Stimulated activated CD4-positive, alpha-beta T cell treated with anti-CD3 and anti-CD28 coated beads, Interleukin-1b, Interleukin-23, amount 100 ng/mL, for 24 hours (primary cell): ENCODE measurements around the gene ITGB6.
"Not testable (repeated sequence)": the region's sequence is repeated elsewhere in the genome, so short reads cannot be mapped to it uniquely, and the experiment has no call there.

Experiments
- DNase-seq, 4 experiments: peaks; one replicate each; pipeline ENCODE4 v3.0.0-alpha.2; 2020; ENCODE audit warnings: low read depth in 4 of 4, low spot score in 1 of 4

Gene ITGB6

GRCh38 chr2:160141912-160142311, 58.2 kb downstream of the ITGB6 start:
- no peak for DNase-seq

GRCh38 chr2:160141419-160141818, 58.7 kb downstream of the ITGB6 start:
- no peak for DNase-seq

- DNase-seq, result no peak
Observed at GRCh38 chr2:160140471-160140870, 59.6 kb downstream of the ITGB6 start.

GRCh38 chr2:160139991-160140390, 60.1 kb downstream of the ITGB6 start:
- no peak for DNase-seq

GRCh38 chr2:160139350-160139749, 60.7 kb downstream of the ITGB6 start:
- DNase-seq, result no peak

- DNase-seq, result no peak
Observed at GRCh38 chr2:160138406-160138805, 61.7 kb downstream of the ITGB6 start.

- DNase-seq, result no peak
Observed at GRCh38 chr2:160137464-160137863, 62.6 kb downstream of the ITGB6 start.

GRCh38 chr2:160132761-160133160, 67.3 kb downstream of the ITGB6 start:
- DNase-seq, result no peak

GRCh38 chr2:160126756-160127155, 73.3 kb downstream of the ITGB6 start:
- DNase-seq, result no peak

- no peak for DNase-seq
Observed at GRCh38 chr2:160126315-160126714, 73.8 kb downstream of the ITGB6 start.

- no peak for DNase-seq
Observed at GRCh38 chr2:160125828-160126227, 74.2 kb downstream of the ITGB6 start.

GRCh38 chr2:160125366-160125765, 74.7 kb downstream of the ITGB6 start:
- no peak for DNase-seq

- DNase-seq, result no peak
Observed at GRCh38 chr2:160124571-160124970, 75.5 kb downstream of the ITGB6 start.

- not testable (repeated sequence) for DNase-seq
Observed at GRCh38 chr2:160114721-160115120, 85.4 kb downstream of the ITGB6 start.

- DNase-seq, result no peak
Observed at GRCh38 chr2:160114020-160114419, 86.1 kb downstream of the ITGB6 start.

- no peak for DNase-seq
Observed at GRCh38 chr2:160111951-160112798, 87.9 kb downstream of the ITGB6 start.

- no peak for DNase-seq
Observed at GRCh38 chr2:160110674-160111239, 89.3 kb downstream of the ITGB6 start.

- peak; percentile 11 to 32 (median 16) for DNase-seq
Observed at GRCh38 chr2:160109939-160110673, 90.0 kb downstream of the ITGB6 start.

- DNase-seq, result no peak
Observed at GRCh38 chr2:160109243-160109642, 90.8 kb downstream of the ITGB6 start.

GRCh38 chr2:160108646-160109045, 91.4 kb downstream of the ITGB6 start:
- DNase-seq, result no peak

GRCh38 chr2:160105366-160105765, 94.7 kb downstream of the ITGB6 start:
- no peak for DNase-seq

GRCh38 chr2:160104115-160104514, 96.0 kb downstream of the ITGB6 start:
- DNase-seq, result no peak
